Upper lobe of left lung (tissue), 6 donors: Measurements from ENCODE around the gene VAC14. TPM values are rescaled to one million over a fixed set of nuclear protein-coding genes. Genes with fewer than 3 reads are reported as not detected.

Experiments used
- ATAC-seq, 2 donors: fragments of 200-7000 bp; cut with Tn5 transposase; one replicate each; pipeline ENCODE4 v1.9.1; 2022; ENCODE audit warnings: mild to moderate bottlenecking in 2 of 2, moderate library complexity in 2 of 2; ENCODE audit not compliant: low FRiP score in 2 of 2
- DNase-seq, 2 donors: peaks; one replicate each; pipeline ENCODE4 v3.0.0-alpha.2; 2019 to 2020
- H3K27ac ChIP-seq, 4 donors: fragments of 200-600 bp; sonication (generic); one replicate each; pipeline ENCODE4 v1.5.1; 2016 to 2019
- H3K27me3 ChIP-seq, 4 donors: fragments of 200-600 bp; sonication (generic); one replicate each; pipeline ENCODE4 v1.5.1; 2017 to 2019
- H3K36me3 ChIP-seq, 4 donors: fragments of 200-600 bp; sonication (generic); one replicate each; pipeline ENCODE4 v1.5.1; 2016 to 2019
- H3K4me1 ChIP-seq, 4 donors: fragments of 200-600 bp; sonication (generic); one replicate each; pipeline ENCODE4 v1.5.1; 2018 to 2019
- H3K4me3 ChIP-seq, 4 donors: fragments of 200-600 bp; sonication (generic); one replicate each; pipeline ENCODE4 v1.5.1; 2017 to 2019; ENCODE audit warnings: mild to moderate bottlenecking in 2 of 4, moderate library complexity in 1 of 4
- H3K9me3 ChIP-seq, 4 donors: fragments of 200-600 bp; sonication (generic); one replicate each; pipeline ENCODE4 v1.5.1; 2018 to 2019
- EP300 ChIP-seq, 4 donors: sonication (generic); formaldehyde crosslinking; IDR thresholded peaks; one replicate each; pipeline ENCODE4 v1.5.1; 2017; ENCODE audit warnings: antibody characterized with exemption in 4 of 4, control low read depth in 2 of 4
- POLR2A ChIP-seq, 4 donors: fragments of 450-650 bp; IDR thresholded peaks; one replicate each; pipeline ENCODE4 v1.5.1; 2016 to 2017; ENCODE audit warnings: antibody characterized with exemption in 4 of 4, mild to moderate bottlenecking in 2 of 4
- POLR2AphosphoS5 ChIP-seq, 2 donors: sonication (generic); formaldehyde crosslinking; IDR thresholded peaks; one replicate each; pipeline ENCODE4 v1.5.1; 2017; ENCODE audit warnings: antibody characterized with exemption in 2 of 2
- WGBS, 2 donors: methylation state at CpG; one replicate each; pipeline ENCODE4 v1.1.5; 2017 to 2018; 5-methylcytosine and 5-hydroxymethylcytosine counted together
- total RNA-seq, 6 donors: library from RNA; depleted of rRNA in 4 of 6; stranded (reverse); fragments of >200 nt in 4 of 6; gene quantifications; one replicate each; pipeline versions ENCODE4 v1.1.0 to v1.2.1, GENCODE V29; 2016 to 2021
- TF ChIP-seq, protein P1 (sequence below), 6 experiments: fragments of 450-650 bp in 4 of 6; fragments of 200-600 bp in 2 of 6; sonication (generic) in 2 of 6; IDR thresholded peaks; one replicate each; pipeline ENCODE4 v1.5.1; 2016 to 2019; ENCODE audit warnings: antibody characterized with exemption in 6 of 6
- donor health status: DM: no; HTN: no; CAD: no; lungs with moderate emphysema.
- donor health status: DM: no; HTN: yes; CAD: no; lungs with severe emphysema.

Gene VAC14
- total RNA-seq, 6 donors from 2014 or later = 39.6 to 145 (median 57.4) TPM

DNA sequence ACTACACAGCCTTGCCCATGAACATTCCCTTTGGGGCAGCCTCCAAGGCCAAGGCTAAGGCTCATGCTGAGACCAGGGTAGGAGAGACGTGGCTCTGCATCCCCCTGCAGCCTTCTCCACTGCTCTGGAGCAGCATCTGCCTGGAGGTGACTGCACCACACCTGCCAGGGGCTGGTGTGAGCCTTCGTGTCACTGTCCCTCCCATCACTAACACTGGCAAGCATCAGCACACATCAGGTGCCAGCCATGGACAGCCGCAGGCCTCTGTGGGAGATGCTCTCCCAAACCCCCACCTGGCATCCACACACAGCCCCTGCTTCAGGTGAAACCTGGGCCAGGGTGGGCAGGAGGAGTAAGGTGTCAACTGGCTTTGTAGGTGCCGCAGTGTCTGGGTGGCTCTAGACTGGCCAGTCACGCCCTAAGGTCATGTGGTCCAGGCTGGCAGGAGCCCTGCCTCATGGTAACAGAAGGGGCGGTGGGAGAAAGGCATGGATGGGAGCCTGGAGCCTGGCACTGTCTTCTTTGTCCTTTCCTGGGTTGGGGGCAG lies 97.0 kb downstream of the VAC14 start:
- no peak for DNase-seq
- TF ChIP-seq POLR2AphosphoS5 (IDR thresholded peaks at IDR 0.05) (no peak), EP300 (IDR thresholded peaks at IDR 0.05) (no peak), POLR2A (IDR thresholded peaks at IDR 0.05) (no peak)
- TF ChIP-seq, protein P1, sequence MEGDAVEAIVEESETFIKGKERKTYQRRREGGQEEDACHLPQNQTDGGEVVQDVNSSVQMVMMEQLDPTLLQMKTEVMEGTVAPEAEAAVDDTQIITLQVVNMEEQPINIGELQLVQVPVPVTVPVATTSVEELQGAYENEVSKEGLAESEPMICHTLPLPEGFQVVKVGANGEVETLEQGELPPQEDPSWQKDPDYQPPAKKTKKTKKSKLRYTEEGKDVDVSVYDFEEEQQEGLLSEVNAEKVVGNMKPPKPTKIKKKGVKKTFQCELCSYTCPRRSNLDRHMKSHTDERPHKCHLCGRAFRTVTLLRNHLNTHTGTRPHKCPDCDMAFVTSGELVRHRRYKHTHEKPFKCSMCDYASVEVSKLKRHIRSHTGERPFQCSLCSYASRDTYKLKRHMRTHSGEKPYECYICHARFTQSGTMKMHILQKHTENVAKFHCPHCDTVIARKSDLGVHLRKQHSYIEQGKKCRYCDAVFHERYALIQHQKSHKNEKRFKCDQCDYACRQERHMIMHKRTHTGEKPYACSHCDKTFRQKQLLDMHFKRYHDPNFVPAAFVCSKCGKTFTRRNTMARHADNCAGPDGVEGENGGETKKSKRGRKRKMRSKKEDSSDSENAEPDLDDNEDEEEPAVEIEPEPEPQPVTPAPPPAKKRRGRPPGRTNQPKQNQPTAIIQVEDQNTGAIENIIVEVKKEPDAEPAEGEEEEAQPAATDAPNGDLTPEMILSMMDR (IDR thresholded peaks at IDR 0.05) = no peak

DNA sequence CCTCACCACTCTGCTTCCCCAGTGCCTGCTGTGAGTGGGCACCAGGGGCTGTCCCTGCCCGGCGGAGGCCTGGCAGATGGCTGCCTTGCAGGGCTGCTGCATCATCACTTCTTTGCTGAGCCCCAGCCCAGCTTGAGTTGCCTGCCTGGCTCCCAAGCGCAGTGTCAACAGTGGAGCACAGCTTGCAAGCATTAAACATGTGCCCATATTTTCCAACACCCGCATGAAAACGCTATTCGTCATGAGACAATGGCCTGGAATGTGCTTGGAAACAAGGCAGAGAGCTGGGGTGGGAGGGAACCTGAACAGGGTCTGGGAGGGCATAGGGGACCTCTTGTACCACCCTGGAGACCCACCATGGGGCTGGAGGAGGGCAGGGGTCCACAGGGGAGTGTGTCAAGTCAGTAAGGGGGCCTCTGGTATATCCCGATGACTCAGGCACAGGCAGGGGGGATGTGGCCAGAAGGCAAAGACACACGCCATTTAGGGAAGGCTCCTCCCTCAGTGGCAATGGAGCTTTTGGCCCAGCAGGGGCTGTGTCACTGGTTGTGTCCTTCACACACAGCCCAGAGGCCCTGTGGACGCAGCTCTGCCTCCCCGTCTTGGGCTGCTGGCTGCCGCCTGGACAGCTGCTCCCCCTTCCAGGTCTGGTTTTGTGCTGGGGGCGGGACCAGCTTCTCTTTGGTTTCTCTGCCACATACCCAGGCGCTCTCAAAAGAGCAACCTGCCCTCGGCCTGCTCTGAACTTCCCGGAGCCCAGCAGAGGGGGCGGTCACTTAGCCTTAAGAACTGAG lies 97.7 kb downstream of the VAC14 start:
- peak in 1 of 2 donors; percentile 68 for DNase-seq
- Histone ChIP-seq H3K36me3 (peaks cover 0 to 2% (median under 1%) of the 10 kb centered on the region in 4 donors), H3K9me3 (no peaks in the 10 kb centered on the region), H3K4me3 (no peak overlapping the region), H3K4me1 (peaks cover 41 to 63% (median 54%) of the 10 kb centered on the region in 4 donors), H3K27ac (peak overlapping the region; percentile 31 to 81 (median 68)), H3K27me3 (no peaks in the 10 kb centered on the region)
- peak in 1 of 4 donors; percentile 8 for TF ChIP-seq EP300 (IDR thresholded peaks at IDR 0.05)
- TF ChIP-seq POLR2A (IDR thresholded peaks at IDR 0.05) = no peak
- no peak for TF ChIP-seq POLR2AphosphoS5 (IDR thresholded peaks at IDR 0.05)
- TF ChIP-seq, protein P1 (IDR thresholded peaks at IDR 0.05) = peak in 5 of 6 experiments; percentile 17 to 65 (median 30)
- WGBS, 2 donors = 65 to 67% methylated on average over 7 to 14 of the region's 16 CpGs
- ATAC-seq = peak in 1 of 2 donors; percentile 23

More for the DNA sequence above, 97.0 kb downstream of the VAC14 start:
- no peak for ATAC-seq
- Histone ChIP-seq H3K4me1 (peaks cover 38 to 68% (median 56%) of the 10 kb centered on the region in 4 donors), H3K27ac (peak overlapping the region; percentile 31 to 81 (median 68)), H3K36me3 (peaks cover 0 to 5% (median 0%) of the 10 kb centered on the region in 4 donors), H3K4me3 (no peak overlapping the region), H3K27me3 (no peaks in the 10 kb centered on the region), H3K9me3 (no peaks in the 10 kb centered on the region)
- 89 to 92% methylated on average over 5 to 6 of the region's 6 CpGs for WGBS, 2 donors

DNA sequence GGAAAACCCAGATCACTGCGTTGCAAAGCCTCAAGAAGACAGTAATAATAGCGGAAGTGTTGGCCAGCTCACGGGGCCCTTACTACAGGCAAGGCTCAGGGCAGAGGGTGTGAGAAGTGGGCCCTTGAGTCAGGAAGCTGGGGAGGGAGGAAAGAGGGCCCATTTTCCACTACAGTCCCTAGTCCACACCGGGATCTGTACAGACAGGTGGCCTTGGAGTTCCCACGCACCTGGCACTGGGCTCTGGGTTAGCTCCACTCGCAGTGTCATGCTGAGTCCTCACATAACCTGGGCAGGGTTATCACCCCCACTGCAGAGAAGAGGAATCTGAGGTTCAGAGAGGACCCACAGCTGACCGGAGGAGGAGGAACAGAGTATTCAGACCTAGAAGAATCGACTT lies 98.3 kb downstream of the VAC14 start:
- WGBS, 2 donors = 49 to 67% methylated on average over 6 to 8 of the region's 8 CpGs
- Histone ChIP-seq H3K4me3 (no peak overlapping the region), H3K27ac (peak overlapping the region; percentile 31 to 81 (median 68)), H3K27me3 (no peaks in the 10 kb centered on the region), H3K36me3 (peaks cover 0 to 5% (median 0%) of the 10 kb centered on the region in 4 donors), H3K4me1 (peaks cover 41 to 63% (median 54%) of the 10 kb centered on the region in 4 donors), H3K9me3 (no peaks in the 10 kb centered on the region)
- DNase-seq (no peak), ATAC-seq (no peak)
- TF ChIP-seq EP300 (IDR thresholded peaks at IDR 0.05) (no peak), POLR2AphosphoS5 (IDR thresholded peaks at IDR 0.05) (no peak), POLR2A (IDR thresholded peaks at IDR 0.05) (no peak)
- TF ChIP-seq, protein P1 (IDR thresholded peaks at IDR 0.05) = no peak

DNA sequence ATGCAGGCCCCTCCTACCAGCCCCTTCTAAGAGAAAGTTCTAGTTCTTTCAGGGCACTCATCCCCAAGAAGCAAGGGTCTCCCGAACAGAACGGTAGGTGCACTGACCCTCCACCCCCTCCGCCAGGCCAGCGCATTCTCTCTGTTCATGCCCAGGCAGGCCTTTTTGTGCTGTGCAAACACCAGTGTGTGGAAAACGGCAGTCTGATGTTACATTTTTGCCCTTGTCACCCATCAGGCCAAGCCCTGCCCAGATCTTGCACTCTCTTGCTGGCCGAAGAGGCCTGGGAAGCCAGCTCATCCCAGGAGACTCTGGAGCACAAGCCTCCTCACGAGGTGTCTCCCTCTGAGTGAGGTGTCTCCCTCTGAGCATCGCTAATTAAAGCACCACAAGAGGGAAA lies 99.0 kb downstream of the VAC14 start:
- WGBS, 2 donors = 89 to 91% methylated on average over 8 of the region's 8 CpGs
- no peaks in the 10 kb centered on the region for H3K27me3 ChIP-seq
- TF ChIP-seq EP300 (IDR thresholded peaks at IDR 0.05) (no peak), POLR2A (IDR thresholded peaks at IDR 0.05) (no peak), POLR2AphosphoS5 (IDR thresholded peaks at IDR 0.05) (no peak)
- TF ChIP-seq, protein P1 (IDR thresholded peaks at IDR 0.05) = no peak
- no peaks in the 10 kb centered on the region for H3K9me3 ChIP-seq
- DNase-seq (no peak), ATAC-seq (no peak)
- H3K36me3 ChIP-seq = peaks cover 0 to 5% (median 0%) of the 10 kb centered on the region in 4 donors
- peaks cover 41 to 63% (median 54%) of the 10 kb centered on the region in 4 donors for H3K4me1 ChIP-seq
- H3K27ac ChIP-seq = peak overlapping the region in 3 of 4 donors; percentile 63 to 81 (median 74)
- H3K4me3 ChIP-seq = no peak overlapping the region
